SKM-1 treated with dmso at 0.1 percent for 144 hours (cell line): ENCODE measurements around the gene ADGRG3.
"Not testable (repeated sequence)": the region's sequence is repeated elsewhere in the genome, so short reads cannot be mapped to it uniquely, and the experiment has no call there.

Experiments
- DNase-seq: peaks from one replicate; lab custom pipeline; 2025; ENCODE audit not compliant: unreplicated experiment; lab: John Stamatoyannopoulos, UW

Gene ADGRG3

DNA sequence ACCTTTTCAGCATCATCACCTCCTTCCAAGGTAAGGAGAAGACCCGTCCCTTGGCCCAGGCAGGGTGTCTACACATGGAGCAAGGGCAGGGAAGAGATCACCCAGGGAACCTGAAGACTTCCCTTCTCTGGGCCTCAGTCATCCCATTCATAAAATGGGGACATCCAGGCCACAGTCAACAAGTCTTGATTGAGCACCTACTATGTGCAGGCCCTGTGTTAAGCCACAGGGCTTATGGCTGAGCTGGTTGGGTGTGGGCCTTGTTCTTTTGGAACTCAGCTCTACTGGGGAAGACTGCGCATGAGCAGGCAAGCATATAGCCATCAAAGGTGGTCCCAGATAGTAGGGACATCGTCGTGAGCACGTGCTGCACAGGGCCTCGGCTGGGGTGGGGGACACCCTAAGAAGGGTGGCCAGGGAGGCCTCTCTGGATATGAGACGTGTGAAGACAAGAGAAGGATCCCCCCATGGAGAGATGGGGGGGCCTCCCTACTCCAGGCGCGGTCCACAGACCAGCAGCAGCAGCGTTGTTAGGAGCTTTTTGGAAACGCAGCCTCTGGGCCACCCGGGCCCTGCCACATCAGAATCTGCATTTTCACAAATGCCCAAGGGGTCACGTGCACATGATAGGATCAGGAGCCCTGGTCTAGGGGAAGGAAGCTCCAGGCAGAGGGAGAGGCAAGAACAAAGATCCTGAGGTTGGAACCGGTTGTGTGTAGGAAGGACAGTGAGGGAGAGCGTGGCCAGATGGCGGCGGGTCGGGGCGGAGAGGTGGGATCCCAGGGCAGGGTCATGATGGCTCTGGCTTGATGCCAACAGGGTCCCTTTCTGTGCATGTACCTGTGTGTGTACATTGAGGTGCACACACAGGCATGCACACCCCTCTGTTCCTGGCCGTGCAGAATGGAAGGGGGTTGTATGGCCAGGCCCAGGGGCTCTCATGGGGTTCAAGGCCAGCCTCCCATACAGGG lies 5.9 kb upstream of the ADGRG3 start:
- no peak for DNase-seq

DNA sequence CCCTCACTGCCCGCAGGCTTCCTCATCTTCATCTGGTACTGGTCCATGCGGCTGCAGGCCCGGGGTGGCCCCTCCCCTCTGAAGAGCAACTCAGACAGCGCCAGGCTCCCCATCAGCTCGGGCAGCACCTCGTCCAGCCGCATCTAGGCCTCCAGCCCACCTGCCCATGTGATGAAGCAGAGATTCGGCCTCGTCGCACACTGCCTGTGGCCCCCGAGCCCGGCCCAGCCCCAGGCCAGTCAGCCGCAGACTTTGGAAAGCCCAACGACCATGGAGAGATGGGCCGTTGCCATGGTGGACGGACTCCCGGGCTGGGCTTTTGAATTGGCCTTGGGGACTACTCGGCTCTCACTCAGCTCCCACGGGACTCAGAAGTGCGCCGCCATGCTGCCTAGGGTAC lies 4.7 kb upstream of the ADGRG3 start:
- DNase-seq = no peak

GRCh38 chr16:57663917-57664661 lies 4.0 kb upstream of the ADGRG3 start:
- no peak for DNase-seq

- DNase-seq = no peak
Measured at GRCh38 chr16:57664662-57665025, 3.5 kb upstream of the ADGRG3 start.

DNA sequence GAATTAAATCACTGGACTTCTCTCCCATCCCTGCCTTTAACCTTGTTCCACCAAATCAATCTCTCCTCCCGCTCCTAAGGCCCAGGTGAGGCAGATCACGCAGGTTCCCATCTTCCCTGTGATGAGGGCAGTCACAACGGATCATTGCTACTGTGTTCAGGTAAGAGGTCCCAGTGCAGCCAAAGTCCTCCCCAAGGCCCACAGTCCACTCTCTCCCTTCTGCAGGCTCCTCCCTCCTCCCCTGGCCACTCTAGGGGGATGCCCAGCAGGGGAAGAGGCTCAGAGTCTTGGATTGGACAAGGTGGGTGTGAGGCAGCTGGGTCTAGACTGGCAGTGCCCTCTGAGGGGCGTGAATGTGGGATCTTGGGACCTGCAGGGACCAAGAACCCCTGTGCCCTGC lies 2.6 kb upstream of the ADGRG3 start:
- DNase-seq = no peak

GRCh38 chr16:57666353-57667047 lies 1.6 kb upstream of the ADGRG3 start:
- no peak for DNase-seq

DNA sequence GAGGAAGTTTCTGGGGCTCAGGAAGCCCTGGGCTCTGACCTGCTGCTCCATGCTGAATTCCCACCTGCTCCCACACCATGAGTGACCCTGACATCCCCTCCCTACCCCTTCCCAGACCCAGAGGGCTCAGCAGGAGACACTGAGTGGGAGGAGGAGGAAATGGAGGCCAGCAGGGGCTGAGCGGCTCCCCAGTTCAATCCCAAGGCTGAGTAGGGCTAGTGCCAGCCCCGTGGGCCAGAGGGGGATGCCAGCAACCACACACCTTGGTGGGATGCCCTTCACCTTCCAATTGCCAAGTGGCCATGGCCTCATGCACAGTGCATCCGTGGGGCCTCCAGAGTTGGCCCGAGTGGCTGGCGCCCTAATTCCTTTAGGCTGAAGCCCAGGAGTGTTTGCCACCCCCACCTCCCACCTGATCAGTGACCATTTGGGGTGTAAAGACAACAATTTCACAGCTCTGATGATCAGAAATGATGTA lies 1.0 kb upstream of the ADGRG3 start:
- DNase-seq = no peak

DNA sequence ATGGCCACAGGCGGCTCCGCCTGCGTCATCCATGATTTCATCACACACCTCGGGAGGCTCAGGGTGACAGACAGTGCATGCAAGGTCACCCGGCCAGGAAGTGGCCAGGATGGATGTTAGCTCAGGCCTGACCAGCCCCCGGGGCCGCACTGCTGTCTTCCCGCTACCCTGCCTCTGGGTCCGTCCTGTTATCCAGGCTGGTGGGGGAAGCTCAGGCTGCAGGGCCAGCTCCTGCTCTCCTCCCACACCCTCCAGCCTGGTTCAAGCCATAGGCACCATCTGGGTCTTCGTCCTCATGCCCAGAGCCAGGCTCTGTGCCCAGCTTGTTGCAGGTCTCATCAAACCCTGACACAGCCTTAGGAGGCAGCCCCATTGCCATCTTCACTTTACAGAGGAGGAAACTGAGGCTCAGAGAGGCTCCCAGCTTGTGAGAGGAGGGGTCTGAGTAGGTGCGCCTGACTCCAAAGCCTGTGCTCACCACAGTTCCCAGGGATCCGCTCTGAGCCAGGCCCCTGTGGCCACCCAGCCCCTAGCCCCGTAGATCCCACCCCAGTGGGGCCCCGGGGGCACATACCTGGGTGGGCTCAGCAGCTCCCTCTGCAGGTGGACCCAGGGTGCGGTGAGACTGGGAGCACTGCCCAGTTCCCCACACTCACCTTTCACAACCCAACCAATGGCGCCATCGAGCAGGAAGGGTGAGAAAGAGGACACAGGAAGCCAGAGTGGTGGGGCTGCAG lies 412 bp upstream of the ADGRG3 start:
- DNase-seq = peak; percentile 92

- DNase-seq = no peak
Measured at GRCh38 chr16:57668630-57669475, 747 bp downstream of the ADGRG3 start.

DNA sequence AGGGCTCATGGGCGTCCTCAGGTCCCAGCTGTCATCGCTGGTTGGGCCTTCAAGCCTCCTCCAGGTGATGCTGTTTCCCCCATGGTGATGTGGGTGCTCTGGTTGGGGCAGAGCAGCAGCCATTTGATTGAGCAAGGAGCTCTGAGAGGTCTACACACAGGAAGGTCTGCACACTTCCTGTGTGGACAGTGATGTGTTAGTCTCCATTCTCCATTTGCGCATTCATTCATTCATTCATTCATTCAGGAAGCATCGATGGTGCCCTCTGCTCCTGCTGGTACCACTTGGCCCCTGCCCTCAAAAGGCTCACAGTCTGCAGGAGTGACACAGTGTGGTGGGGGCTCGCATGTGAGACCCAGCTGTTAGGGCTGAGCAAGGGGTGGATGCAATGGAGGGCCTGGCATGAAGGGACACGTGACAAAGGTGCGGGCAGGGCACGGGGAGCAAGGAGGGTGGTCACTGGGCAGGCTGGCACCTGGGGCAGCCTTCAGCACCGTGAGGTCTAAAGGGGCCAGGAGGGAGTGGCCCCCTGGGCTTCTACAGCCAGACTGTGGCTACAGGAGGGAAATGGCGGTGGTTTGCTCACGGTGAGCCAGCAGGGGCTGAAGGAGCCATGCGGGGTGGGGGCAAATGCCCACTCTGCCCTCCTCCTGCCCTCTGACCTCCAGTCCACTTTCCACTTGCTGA lies 1.5 kb downstream of the ADGRG3 start:
- DNase-seq = peak; percentile 22

GRCh38 chr16:57670196-57670595 lies 2.1 kb downstream of the ADGRG3 start:
- DNase-seq = no peak

DNA sequence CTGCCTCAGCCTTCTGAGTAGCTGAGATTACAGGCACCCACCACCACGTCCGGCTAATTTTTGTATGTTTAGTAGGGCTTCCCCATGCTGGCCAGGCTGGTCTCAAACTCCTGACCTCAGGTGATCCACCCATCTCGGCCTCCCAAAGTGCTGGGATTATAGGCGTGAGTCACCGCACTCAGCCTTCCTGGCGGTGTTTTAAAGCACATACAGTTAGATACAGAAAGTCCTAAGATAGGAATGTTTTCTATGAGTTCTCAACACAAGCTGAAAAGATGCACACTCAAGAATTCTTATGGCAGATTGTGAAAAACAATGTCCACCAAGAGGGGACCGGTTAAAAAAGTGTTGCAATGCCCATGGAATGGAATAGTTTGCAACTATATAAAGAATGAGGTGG lies 3.3 kb downstream of the ADGRG3 start:
- not testable (repeated sequence) for DNase-seq

DNA sequence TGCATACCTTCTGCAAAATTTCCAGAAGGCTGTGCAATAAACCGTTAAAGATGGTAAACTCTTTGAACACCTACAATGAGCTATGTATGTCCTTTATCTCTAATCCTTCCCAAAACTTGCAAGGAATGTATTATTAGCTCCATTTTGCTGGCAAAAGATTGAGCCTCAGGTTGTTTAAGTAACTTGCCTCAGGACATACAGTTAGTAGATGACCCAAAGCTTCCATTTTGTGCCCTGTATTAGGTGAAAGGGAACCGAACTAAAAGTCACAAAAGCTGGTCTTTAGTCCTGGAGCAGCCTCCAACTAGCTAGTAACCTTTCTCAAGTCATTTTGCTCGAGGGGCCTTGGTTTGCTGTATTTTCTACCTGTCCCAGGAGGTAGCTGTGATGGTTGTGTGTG lies 4.3 kb downstream of the ADGRG3 start:
- no peak for DNase-seq

DNA sequence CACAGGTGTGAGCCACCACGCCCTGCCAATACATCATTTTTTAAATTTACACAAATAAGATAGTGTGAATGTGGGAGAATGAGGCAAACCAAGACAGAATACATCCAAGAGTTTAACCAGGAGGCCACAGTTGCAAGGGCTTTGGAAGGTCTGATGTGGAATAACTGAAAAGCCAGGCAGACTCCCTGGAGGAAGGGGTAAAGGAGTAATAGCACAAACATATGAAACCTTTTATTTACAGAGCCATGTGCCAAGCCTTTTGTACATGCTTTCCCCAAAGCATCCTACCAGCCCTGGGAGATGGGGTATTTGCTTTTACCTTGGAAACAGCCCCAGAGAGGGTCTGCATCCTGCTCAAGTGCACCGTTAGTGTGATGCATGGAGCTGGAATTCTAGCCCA lies 4.7 kb downstream of the ADGRG3 start:
- DNase-seq = no peak

- DNase-seq = peak; percentile 62
Measured at GRCh38 chr16:57675741-57676551, 7.8 kb downstream of the ADGRG3 start.

DNA sequence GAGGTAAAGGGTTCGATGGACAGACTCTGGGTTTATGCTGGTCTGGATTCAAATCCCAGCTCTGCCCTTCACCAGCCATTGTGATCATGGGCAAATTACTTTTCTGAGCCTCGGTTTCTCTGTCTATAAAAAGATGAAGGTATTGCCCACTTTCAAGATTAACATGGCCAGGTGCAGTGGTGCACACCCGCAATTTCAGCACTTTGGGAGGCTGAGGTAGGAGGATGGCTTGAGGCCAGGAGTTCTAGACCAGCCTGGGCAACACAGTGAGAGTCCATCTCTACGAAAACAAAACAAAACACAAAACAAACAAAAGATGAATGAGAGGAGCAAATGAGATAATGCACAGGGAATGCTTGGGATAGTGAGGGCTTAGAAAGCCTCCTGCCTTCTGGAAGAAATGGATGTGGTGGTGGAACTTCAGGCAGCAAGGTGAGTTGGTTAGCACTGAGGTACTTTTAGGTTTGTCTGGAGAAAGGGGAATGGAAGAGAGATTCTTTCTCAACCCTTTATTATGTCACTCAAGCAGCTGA lies 8.5 kb downstream of the ADGRG3 start:
- no peak for DNase-seq

DNA sequence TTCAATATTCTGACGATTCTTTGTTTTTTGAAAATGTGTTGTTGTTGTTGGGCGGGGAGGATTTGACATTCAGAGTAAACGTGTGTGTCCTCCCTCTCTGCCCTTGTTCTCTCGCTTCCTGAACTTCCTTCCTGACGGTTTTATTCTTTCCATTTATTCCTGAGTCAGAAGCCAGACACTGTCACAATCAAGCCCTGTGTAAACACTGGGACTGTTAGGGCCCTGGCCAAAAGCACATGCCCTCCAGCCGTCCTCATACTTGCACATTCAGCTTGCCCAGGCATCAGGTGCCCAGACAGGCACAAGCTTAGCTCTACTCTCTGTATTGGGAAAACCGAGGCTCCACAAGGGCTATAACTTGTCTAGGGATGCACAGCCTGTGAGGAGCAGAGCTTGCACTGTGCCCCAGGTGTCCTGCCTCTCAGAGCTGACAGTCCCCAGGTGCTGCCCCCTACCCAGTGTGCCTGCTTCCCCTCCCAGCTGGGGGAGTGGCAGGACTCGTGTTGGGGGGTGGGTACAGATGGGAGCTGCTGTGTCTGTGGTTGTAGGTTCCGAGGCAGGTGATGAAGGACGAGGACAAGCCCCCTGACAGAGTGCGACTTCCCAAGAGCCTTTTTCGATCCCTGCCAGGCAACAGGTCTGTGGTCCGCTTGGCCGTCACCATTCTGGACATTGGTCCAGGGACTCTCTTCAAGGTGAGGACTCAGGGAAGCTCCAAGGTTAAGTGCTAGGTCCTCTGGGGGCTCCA lies 9.7 kb downstream of the ADGRG3 start:
- DNase-seq = no peak

DNA sequence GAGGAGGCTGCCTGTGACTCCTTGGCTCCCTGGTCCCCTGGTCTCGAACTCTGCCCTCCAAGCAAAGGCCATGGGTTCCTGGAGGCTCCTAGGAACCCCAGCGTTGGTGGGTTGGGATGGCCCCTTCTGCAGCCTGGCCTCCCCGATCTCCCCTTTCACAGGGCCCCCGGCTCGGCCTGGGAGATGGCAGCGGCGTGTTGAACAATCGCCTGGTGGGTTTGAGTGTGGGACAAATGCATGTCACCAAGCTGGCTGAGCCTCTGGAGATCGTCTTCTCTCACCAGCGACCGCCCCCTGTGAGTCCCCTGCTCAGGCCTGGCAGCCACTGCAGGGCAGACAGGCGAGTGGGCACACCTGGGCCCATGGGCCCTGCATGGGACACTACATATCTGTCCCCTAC lies 10.9 kb downstream of the ADGRG3 start:
- DNase-seq = no peak
